NCI-H1092 treated with DMSO at 0.1 percent for 48 hours (cell line): Measurements from ENCODE around the gene GDAP2.

Experiments
- DNase-seq: peaks from one replicate; lab custom pipeline; 2025; lab: John Stamatoyannopoulos, UW

Gene GDAP2

DNA sequence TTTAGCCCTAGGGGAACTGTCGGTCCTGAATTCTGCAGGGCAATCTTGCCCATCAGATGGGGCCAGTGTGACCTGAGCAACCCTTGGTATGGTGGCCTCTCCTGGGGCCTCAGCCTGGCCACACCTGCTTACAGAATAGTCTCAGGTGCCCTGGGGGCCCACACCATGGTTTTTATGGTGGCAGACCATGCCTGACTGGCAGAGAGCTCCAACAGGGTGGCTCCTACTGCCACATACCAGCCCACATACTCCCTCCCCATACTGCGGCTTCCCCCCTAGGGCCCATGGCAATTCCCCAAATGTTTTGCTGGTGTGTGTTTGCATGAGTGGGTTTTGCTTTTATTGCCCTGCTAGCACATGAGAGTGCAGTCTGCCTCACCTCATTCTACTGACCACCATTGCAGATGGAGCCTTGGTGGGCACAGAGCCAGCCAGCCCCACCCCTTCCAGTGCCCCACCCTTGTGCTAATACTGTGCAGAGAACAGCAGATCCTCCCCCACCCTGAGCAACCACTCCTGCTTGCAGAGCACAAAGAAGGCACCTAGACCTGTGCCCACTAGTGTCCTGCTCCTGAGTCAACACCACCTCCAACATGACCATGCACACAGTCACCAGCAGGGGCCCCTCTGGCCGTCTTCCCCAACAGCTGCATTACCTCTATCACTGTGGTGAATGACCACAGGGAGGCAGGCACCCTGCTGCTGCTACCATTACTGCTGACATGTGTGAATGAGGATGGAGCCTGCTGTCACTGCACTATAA, 86.8 kb downstream of the GDAP2 start:
- no peak for DNase-seq

GRCh38 chr1:117841117-117841650, 88.2 kb downstream of the GDAP2 start:
- DNase-seq, result no peak

- DNase-seq, result no peak
These were observed 90.5 kb downstream of the GDAP2 start for GRCh38 chr1:117838911-117839310.

DNA sequence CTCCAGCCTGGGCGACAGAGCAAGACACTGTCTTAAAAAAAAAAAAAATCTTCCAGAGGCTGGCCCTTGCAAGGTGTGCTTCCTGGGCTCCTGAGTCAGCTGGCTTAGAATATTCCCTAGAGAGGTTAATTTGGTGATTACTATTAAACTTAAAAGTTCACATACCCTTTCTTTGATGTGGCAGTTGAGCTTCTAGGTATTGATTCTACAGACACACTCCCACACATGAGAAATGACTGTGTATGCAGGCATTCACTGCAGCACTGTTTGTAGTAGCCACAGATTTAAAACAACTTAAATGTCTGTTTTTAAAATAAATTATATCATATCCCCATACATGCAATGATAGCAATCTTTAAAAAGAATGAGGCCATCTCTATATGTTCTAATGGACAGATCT, 93.4 kb downstream of the GDAP2 start:
- DNase-seq, result no peak

GRCh38 chr1:117834416-117834815, 95.0 kb downstream of the GDAP2 start:
- DNase-seq, result no peak

DNA sequence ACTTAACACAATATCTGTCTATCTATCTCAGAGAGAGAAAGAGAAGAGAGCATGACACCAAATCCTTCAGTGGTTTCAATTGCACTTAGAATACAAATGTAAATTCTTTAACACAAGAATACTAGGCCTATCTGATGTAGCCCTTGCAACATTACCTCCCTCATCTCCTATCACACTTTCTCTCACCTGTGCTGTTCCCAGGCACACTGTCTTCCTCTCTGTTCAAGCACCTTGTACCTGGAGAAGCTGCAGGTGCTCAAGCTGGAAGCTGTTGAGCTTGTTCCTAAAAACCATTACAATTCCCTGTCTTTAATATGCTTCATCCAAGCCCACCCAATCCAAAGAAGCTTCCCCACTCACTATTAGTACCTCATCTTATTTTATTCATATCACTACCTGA, 97.0 kb downstream of the GDAP2 start:
- no peak for DNase-seq

- DNase-seq, result no peak
These were observed 99.2 kb downstream of the GDAP2 start for GRCh38 chr1:117830222-117830621.

- DNase-seq, result no peak
These were observed 101.2 kb downstream of the GDAP2 start for GRCh38 chr1:117828201-117828600.

- no peak for DNase-seq
These were observed 102.8 kb downstream of the GDAP2 start for GRCh38 chr1:117826540-117827078.

DNA sequence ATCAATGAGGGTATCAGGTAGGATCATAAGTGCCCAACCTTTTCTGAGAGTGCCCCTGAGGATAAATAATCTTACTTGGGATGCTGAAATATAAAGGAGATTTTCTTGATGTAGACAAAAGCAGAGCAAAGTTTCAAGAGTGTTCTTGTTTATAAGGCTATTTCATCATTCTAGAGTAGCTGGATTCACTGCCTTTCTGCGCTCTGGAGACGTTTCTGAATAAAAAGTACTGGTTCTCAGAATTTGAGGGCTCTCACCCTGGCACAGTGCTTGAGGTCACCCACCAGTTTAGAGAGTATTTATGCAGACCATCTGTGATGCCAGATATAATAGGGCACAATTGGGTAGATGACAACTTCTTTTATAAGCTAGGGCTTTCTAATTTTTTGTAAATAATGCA, 103.3 kb downstream of the GDAP2 start:
- no peak for DNase-seq

GRCh38 chr1:117825414-117825813, 104.0 kb downstream of the GDAP2 start:
- no peak for DNase-seq

DNA sequence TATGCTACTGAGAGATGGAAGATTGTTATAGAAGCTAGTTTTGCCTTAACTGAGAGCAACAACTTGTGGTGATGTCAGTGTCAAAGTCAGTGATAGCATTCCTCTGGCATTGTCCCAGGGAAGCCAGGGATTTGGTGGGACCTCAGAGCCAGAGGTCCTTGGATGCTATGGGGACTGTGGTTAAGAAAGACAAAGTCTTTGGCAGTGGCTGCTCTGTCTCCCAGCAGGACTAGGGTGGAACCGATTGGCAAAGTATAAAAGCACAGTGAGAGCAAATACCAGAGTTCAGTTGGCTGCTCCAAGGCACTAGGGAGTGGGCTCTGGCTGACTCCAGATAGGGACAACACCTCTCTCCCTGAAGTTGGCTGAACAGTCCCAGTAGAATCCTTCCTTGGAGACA, 104.8 kb downstream of the GDAP2 start:
- DNase-seq, result no peak

DNA sequence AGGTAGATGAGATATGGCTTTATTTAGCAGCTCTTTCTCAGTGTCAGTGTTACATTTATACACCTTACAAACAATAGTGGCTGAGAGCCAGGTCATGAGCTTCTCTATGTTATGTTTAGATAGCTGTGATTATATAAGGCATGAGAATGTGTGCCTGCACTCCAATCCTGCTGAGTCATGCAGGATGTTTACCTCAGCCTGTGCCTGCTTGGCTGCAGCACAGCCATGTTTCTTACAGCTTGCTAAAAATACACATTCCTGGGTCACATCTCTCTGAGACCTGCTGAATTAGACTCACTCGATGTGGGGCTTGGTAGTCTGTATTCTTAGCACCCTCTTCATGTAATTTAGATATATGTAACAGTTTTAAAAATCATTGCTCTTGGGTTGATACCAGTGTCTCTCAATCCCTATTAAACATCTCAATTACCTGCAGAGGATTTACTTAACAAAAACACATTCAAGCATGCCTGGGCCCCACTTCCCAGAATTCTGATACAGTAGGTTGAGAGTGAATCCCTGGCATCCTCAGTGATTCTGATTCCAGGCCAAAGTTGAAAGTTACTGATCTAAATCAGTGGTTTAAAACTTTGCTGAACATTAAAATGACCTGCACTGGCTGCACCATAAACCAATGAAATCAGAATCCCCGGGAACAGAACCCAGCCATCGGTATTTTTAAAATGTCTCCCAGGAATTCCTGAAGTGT, 107.5 kb downstream of the GDAP2 start:
- no peak for DNase-seq

DNA sequence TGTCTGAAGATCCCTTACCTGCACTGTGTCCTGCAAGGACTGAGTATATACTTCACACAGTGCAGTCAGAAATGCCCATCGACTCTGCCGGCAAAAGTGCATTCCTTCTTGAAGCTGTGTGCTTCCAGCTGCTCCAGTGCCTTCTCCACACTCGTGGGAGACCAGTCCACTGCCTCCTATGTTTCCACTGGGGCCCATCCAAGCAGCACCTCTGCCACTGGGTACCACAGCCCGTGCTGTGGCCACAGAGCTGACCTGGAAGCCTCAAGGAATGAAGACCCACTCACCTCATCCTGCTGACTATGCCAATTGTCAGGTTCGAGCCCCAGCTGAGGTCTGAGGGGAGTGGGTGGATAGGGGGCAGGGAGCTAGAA, 108.1 kb downstream of the GDAP2 start:
- DNase-seq, result no peak

GRCh38 chr1:117820694-117821381, 108.6 kb downstream of the GDAP2 start:
- DNase-seq, result no peak

DNA sequence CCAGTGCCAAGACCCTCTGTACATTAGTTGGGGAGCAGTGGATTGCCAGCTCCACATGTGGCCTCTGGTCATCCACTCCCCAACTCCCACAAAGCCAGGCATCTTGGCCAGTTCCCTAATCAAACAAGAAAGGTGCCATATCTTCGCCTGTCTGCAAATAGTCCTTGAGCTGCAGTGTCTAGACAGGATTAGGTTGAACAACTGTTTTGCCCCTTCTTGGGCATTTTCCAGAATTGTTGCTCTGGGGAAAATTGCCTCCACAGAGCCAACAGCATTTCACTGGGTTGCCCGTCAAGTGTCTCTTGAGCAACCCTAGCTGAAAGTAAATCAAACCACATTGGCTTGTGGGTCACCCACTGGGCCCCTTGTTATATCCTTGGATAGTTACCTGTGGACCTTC, 109.3 kb downstream of the GDAP2 start:
- no peak for DNase-seq

DNA sequence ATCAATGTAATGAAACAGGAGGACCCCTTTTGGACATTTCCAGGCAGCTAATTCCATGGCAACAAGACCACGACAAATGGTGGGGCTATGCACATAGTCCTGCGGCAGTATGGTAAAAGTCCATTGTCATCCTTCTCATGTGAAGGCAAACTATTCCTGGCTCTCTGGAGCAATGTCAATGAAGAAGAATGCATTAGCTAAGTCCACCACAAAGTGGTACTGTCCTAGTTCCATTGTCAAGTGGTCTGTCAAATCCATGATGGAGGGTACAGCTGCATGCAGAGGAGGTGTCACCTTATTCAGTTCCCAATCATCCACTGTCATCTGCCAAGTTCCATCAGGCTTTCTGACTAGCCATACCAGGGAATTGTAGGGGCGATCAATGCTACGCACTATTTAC, 110.1 kb downstream of the GDAP2 start:
- DNase-seq, result no peak

DNA sequence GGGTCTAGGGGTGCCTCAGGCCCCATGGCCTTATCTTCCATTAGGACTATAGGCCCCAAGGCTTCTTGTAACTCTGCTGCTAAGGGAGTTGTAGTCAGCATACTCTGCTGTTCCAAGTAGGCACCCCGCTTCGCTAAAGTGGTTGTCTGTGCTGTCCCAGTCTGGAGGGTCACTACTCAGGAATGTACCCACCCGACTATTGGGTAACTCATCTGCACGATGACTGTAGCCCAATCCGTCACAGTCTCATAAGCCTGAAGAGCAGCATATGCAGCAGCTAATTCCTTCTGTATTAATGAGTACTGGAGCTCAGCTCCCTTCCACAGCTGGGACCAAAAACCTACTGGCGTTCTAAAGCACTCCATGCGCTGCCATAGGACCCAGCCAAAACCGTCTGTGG, 111.0 kb downstream of the GDAP2 start:
- no peak for DNase-seq

DNA sequence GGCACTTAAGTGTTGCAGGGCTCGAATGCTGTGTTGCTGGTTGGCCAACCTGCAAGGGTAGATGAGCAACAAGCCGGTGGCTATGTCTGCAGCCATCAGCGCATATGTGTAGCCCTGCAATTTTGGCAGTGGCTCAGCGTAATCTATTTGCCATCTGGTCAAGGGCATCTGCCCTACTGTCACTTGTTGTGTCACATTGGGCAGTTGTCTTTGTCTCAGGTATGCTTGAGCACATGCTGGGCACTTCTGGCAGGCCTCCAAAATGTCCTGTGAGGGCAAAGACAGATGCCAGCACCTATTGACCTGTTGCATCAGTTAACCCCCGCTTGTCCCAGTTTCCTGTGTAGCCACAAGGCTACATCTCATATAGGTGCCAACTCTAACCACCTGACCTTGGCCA, 111.8 kb downstream of the GDAP2 start:
- no peak for DNase-seq

DNA sequence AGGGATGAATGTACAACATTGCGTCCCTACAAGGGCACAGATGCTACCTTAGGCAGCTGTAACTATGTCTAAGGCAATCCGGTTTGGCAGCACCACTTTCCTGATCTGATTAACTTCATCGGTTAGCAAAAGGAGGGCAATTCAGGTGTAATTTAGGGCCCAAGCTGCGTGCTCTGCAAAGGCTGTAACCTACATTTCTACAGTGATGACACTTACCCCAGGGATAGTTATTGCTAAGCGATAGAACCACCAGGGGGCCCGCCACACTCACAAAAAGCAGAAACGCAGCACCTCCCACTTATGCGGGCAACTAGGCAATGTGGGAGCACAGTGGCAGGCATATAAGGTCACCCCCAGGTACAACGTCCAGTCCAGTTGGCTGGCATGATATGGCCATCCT, 113.5 kb downstream of the GDAP2 start:
- DNase-seq, result no peak

- no peak for DNase-seq
These were observed 114.3 kb downstream of the GDAP2 start for GRCh38 chr1:117814856-117815797.
